Esophagus (tissue), 2 donors: ENCODE results near the gene TTC7B. TPM values are rescaled to one million over a fixed set of nuclear protein-coding genes. Genes with fewer than 3 reads are reported as not detected.

ENCODE experiments used
- H3K27ac ChIP-seq, 2 donors: one replicate each; pipeline ENCODE4 v1.5.1; 2013; ENCODE audit warnings: low read depth in 2 of 2, mild to moderate bottlenecking in 2 of 2, inconsistent platforms in 1 of 2, low read length in 1 of 2, moderate library complexity in 1 of 2
- H3K27me3 ChIP-seq, 2 donors: one replicate each; pipeline ENCODE4 v1.6.1; 2013; ENCODE audit warnings: low read length in 2 of 2, control low read depth in 1 of 2, mild to moderate bottlenecking in 1 of 2; ENCODE audit not compliant: insufficient read depth in 2 of 2, control insufficient read depth in 1 of 2
- H3K36me3 ChIP-seq, 2 donors: one replicate each; pipeline ENCODE4 v1.6.1; 2013; ENCODE audit warnings: low read length in 1 of 2; ENCODE audit not compliant: control insufficient read depth in 2 of 2, insufficient read depth in 2 of 2
- H3K4me1 ChIP-seq, 2 donors: one replicate each; pipeline ENCODE4 v1.6.1; 2013; ENCODE audit warnings: low read length in 1 of 2; ENCODE audit not compliant: control insufficient read depth in 2 of 2, insufficient read depth in 2 of 2
- H3K4me3 ChIP-seq, 2 donors: one replicate each; pipeline ENCODE4 v1.5.1; 2013; ENCODE audit warnings: low read length in 2 of 2, mild to moderate bottlenecking in 2 of 2, low read depth in 1 of 2, moderate library complexity in 1 of 2
- H3K9me3 ChIP-seq, 2 donors: one replicate each; pipeline ENCODE4 v1.6.1; 2013; ENCODE audit warnings: mild to moderate bottlenecking in 2 of 2, low read depth in 1 of 2, low read length in 1 of 2, moderate library complexity in 1 of 2; ENCODE audit not compliant: control insufficient read depth in 2 of 2, insufficient read depth in 1 of 2
- WGBS, 2 donors: extraction: QIAGEN DNeasy Blood & Tissue Kit; methylation state at CpG; one replicate each; pipeline ENCODE4 v1.1.7; 2013; 5-methylcytosine and 5-hydroxymethylcytosine counted together
- polyA plus RNA-seq, 2 donors: library from polyadenylated mRNA; stranded (reverse); fragments of 200-250 nt; gene quantifications; one replicate each; pipeline ENCODE4 v1.2.3, GENCODE V29; 2013
- donor health status: healthy with polysubstance abuse.
- donor health status: Bipolar disorder and iron deficiency.

TTC7B gene
- polyA plus RNA-seq, 2 donors = 2.7 to 6.0 TPM

DNA sequence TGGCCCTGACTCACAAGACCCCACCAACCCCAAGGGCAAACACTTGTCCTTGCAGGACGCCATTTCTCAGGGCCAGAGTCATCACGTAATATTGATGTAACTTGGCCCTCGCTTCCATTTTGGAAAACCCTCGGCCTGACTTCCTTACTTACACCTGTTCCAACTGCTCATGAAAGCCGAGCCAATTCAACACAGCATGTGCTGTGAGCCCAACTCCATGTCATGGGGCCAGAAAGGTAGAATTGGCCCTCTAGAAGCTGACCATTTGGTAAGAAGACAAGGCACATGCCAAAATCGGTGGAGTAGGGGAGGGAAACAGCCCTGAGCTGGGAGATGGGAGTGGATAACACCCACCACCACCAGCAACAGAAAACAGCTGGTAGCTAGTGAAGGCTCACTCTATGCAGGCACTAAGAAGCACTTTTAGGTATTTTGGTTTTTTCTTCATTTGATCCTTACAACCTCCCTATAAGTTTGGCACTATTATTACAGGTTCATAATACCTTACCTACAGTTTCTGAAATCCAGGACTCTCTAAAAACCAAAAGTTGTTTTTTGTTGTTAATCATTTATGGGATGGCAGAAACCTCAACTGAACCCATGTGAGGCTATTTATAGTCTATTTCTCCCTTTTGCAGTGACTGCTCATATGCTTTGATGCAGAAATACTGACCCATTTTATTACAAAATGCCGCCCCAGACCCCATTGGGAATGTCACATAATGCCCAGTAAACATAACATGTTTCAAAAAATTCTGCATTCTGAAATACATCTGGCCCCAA is 6.5 kb downstream of the TTC7B start:
- Histone ChIP-seq H3K27ac (no peak overlapping the region), H3K4me1 (peaks cover 0 to 8% of the 10 kb centered on the region in 2 donors), H3K9me3 (no peaks in the 10 kb centered on the region), H3K4me3 (no peak overlapping the region), H3K27me3 (no peaks in the 10 kb centered on the region), H3K36me3 (no peaks in the 10 kb centered on the region)
- 94 to 97% methylated on average over 7 of the region's 7 CpGs for WGBS, 2 donors

DNA sequence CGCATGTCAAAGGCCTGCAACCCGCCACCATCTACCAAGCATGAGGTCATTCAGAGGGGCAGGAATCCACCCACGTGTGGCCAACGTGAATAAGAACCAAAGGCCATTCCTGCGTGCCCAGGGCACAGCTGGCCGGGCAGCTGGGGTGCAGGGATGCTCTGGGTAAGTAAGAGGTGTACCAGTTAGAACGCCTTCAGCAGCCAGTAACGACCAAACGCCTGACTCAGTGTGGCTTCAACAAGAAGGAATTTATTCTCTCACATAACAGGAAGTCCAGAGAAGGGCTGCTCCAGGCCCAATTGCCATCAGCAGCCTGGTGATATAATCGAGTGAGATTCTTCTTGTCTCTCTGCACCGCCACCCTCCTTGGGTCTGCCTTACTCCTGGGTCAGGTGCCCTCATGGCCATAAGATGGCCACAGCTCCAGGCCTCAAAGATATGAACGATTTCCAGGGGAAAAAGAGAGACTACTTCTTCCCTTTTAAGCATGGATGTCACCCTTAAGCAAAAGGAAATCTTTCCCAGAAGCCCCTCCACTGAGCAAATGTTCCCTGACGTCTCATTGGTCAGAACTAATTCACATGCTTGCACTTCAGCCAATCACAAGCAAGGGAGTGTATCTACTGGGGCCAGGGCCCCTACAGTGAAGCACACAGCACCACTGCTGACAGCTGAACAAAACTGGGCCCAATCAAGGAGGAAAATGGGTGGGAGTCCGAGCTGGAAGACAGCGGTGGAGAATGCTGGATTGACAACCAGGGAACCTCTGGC is 7.3 kb downstream of the TTC7B start:
- H3K27ac ChIP-seq = no peak overlapping the region
- no peaks in the 10 kb centered on the region for H3K27me3 ChIP-seq

DNA sequence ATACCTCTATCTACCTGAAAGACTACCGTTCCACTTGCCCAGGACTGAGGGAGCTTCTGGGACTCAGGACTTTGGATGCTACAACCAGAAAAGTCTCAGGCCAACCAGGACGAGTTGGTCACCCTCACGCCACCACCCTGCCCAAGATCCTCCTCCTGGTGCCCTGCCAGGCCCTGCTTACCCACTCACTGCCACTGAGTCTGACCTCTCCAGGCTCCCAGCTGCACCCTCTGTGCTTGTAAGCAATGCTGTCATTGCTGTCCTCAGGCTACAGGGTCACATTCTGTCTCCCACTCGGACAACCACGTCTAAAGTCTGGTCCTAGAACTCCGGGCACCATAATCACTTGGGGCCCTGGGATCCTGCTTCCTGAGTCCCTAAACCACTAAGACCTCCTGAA is 9.2 kb downstream of the TTC7B start:
- whole genome bisulfite sequencing, 2 donors = 80 to 82% methylated on average over 6 of the region's 6 CpGs
- no peaks in the 10 kb centered on the region for H3K9me3 ChIP-seq
- no peak overlapping the region for H3K4me3 ChIP-seq
- no peaks in the 10 kb centered on the region for H3K27me3 ChIP-seq
- H3K27ac ChIP-seq = no peak overlapping the region
- H3K36me3 ChIP-seq = no peaks in the 10 kb centered on the region
- H3K4me1 ChIP-seq = peaks cover 5 to 9% of the 10 kb centered on the region in 2 donors

More for the DNA sequence above, 7.3 kb downstream of the TTC7B start:
- WGBS, 2 donors = 90 to 91% methylated on average over 15 of the region's 15 CpGs
- Histone ChIP-seq H3K9me3 (no peaks in the 10 kb centered on the region), H3K36me3 (no peaks in the 10 kb centered on the region), H3K4me1 (peaks cover 3 to 9% of the 10 kb centered on the region in 2 donors), H3K4me3 (no peak overlapping the region)

DNA sequence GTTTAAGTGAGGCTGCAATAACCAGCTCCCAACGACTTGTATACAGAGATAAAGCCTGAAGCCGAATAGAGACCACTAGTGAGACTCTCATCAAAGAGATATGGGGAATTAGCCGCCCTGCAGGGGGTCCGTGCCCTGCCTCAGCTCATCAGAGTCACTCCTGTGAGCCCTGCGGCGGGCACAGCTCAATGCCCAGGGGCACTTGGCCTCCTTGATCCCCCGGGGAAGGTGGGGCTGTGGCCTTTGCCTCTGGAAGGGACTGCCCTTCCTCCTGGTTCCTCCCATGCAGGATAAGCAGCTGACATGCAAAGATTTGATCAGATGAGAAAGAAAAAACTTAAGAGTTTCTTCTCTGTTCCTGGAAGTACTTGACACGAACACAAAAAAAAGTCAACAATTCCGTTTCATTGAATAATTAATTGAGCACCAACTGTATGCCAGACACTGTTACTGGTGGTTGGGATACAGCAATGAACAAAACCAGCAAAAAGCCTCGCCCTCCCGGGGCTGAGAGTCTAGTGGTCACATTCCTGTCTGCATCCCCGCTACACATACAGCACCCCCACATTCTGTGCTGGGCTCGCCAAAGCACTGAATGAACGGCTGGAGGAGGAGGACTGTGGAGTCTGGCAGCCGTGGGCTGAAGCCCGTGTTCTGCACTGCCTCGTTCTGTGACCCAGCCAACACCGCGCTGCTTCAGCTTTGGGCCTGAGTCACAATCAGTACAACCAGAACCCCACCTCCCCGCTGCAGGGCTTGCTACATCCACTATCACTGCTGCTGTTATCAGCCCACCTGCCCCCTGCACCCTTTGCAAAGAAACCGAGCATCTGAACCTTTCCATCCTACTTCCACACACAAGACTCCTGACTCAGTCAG is 10.3 kb downstream of the TTC7B start:
- no peaks in the 10 kb centered on the region for H3K27me3 ChIP-seq
- peaks cover 5 to 9% of the 10 kb centered on the region in 2 donors for H3K4me1 ChIP-seq
- H3K36me3 ChIP-seq = no peaks in the 10 kb centered on the region
- WGBS, 2 donors = 72 to 74% methylated on average over 21 of the region's 21 CpGs
- no peaks in the 10 kb centered on the region for H3K9me3 ChIP-seq
- H3K27ac ChIP-seq = no peak overlapping the region
- no peak overlapping the region for H3K4me3 ChIP-seq

DNA sequence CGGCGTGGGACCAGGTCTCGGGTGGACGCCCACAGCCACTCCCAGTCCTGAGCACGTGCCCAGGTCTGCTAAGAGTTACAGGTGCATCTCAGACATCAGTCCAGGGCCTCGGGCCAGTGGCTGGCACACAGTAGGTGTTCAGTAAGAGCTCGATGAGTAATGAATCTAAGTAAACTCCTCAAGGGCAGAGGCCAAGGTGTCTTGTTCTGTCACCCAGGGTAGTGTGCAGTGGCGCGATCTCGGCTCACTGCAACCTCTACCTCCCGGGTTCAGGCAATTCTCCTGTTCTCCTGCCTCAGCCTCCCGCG is 11.2 kb downstream of the TTC7B start:
- 88 to 93% methylated on average over 13 of the region's 13 CpGs for WGBS, 2 donors
- no peak overlapping the region for H3K27ac ChIP-seq
- no peaks in the 10 kb centered on the region for H3K36me3 ChIP-seq
- no peaks in the 10 kb centered on the region for H3K9me3 ChIP-seq
- no peak overlapping the region for H3K4me3 ChIP-seq
- peaks cover 5 to 9% of the 10 kb centered on the region in 2 donors for H3K4me1 ChIP-seq
- no peaks in the 10 kb centered on the region for H3K27me3 ChIP-seq

DNA sequence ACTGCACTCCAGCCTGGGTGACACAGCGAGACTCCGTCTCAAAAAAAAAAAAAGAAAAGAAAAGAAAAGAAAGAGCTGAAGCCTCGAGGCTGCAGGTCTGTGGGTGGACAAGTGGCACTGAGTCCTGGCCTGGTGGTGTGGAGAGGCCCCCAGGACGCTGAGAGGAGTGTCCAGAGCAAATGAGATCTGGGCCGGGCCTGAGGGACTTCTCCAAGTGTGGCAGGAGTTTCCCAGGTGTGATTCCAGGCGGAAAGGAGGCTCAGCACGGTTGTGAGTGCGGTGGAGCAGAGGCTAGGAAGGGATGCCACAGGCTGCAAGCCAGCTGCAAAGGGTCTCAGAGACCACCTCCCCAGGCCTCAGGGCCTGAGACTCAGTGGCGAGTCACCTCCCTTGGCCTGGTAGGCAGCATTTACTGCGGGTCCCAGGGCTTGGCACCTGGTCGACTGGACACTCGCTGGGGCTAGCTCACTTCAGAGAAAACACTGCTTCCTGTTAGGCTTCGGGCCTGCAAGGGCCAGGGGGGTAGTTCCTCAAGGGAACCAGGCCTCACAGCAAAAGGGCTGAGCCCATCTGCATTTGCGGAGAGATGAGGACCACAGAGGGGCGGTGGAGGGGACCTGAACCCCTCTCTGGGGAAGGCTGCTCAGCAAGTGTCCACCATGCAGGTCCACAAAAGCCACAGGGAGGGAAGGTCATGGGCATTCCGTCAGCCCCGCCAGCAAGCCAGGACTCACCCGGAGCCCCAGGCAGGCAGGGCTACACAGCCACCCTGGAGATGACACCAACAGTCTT is 11.7 kb downstream of the TTC7B start:
- Histone ChIP-seq H3K36me3 (no peaks in the 10 kb centered on the region), H3K4me1 (peaks cover 5 to 9% of the 10 kb centered on the region in 2 donors), H3K27ac (peak overlapping the region in 1 of 2 donors; percentile 40), H3K9me3 (peaks cover 0 to under 1% of the 10 kb centered on the region in 2 donors), H3K4me3 (no peak overlapping the region), H3K27me3 (no peaks in the 10 kb centered on the region)
- WGBS, 2 donors = 83 to 86% methylated on average over 18 of the region's 18 CpGs

DNA sequence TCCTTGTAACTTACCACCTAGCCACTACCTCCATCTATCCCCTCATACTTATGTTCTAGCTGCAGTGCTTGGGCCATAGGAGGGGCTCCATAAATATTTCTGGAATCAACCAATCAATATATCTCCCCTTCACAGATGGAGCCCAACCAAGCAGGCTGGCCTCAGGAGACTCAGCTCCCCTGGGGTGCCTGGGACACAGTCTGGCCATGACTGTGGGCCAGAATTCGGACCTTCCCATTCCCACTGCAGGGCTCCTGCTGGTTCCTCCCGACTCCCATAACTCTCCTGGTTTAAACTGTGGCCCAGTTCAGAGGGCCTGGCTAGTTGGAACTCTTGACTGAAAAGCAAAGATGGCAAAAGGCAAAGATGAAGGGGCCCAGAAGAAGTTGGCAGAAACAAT is 13.0 kb downstream of the TTC7B start:
- peak overlapping the region in 1 of 2 donors; percentile 9 for H3K27ac ChIP-seq
- 80 to 83% methylated on average over 2 of the region's 2 CpGs for WGBS, 2 donors
- peaks cover 5 to 9% of the 10 kb centered on the region in 2 donors for H3K4me1 ChIP-seq

DNA sequence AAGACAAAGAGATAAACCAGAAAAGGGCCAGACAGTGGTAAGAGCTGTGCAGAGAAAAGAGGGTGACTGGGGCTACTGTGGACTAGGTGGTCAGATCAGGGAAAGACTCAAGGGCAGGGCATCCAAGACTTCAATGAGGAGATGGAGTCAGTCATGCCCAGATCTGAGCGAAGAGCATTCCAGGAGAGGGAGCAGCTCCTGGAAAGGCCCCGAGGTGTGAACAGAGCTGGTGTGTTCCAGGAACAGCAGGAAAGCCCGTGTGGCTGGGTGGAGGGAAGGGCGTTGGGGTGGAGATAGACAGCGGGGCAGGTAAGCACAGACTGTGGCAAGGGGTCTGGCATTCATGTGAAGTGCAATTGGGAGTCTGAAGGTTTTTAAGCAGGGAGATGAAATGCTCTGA is 16.8 kb downstream of the TTC7B start:
- peaks cover 0 to 7% of the 10 kb centered on the region in 2 donors for H3K9me3 ChIP-seq
- no peak overlapping the region for H3K4me3 ChIP-seq
- no peaks in the 10 kb centered on the region for H3K27me3 ChIP-seq
- no peak overlapping the region for H3K27ac ChIP-seq
- no peaks in the 10 kb centered on the region for H3K36me3 ChIP-seq
- 61 to 75% methylated on average over 5 of the region's 5 CpGs for WGBS, 2 donors
- peaks cover 0 to 2% of the 10 kb centered on the region in 2 donors for H3K4me1 ChIP-seq

More for the DNA sequence above, 13.0 kb downstream of the TTC7B start:
- no peaks in the 10 kb centered on the region for H3K27me3 ChIP-seq
- H3K9me3 ChIP-seq = peaks cover 0 to 7% of the 10 kb centered on the region in 2 donors
- no peak overlapping the region for H3K4me3 ChIP-seq
- H3K36me3 ChIP-seq = no peaks in the 10 kb centered on the region

DNA sequence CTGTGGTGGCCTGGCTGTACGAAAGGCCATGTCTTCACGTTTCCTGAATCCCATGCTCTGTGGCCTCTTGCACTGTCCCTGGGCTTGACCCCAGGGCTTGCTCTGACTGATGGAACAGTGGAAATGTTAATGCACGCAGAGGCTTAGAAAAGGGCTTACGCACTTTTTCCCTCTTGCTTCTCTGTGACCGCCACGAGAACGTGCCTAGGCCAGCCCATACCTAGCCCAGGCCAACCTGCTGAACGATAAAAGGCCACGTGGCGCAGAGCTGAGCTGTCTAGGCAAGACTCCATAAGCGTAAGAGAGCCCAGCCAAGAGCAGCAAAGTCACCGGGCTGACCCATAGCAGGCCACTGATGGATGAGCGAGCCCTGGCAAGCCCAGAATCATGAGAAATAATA is 18.3 kb downstream of the TTC7B start:
- no peaks in the 10 kb centered on the region for H3K4me1 ChIP-seq
- peaks cover 0 to 7% of the 10 kb centered on the region in 2 donors for H3K9me3 ChIP-seq
- peak overlapping the region in 1 of 2 donors; percentile 67 for H3K27ac ChIP-seq
- no peaks in the 10 kb centered on the region for H3K36me3 ChIP-seq
- H3K4me3 ChIP-seq = no peak overlapping the region
- 69 to 70% methylated on average over 13 of the region's 13 CpGs for WGBS, 2 donors
- no peaks in the 10 kb centered on the region for H3K27me3 ChIP-seq
